Vagina (tissue), 2 donors: ENCODE results near the gene DOCK8. TPM values are rescaled to one million over a fixed set of nuclear protein-coding genes. Genes with fewer than 3 reads are reported as not detected.

ENCODE experiments used
- DNase-seq, 2 donors: peaks; one replicate each; pipeline ENCODE4 v3.0.0-alpha.2; 2017; ENCODE audit errors: extremely low spot score in 2 of 2
- H3K27ac ChIP-seq: fragments of 200-600 bp; sonication (generic); one replicate; pipeline ENCODE4 v1.5.1; 2019
- H3K27me3 ChIP-seq: fragments of 200-600 bp; sonication (generic); one replicate; pipeline ENCODE4 v1.5.1; 2019
- H3K36me3 ChIP-seq, 2 donors: fragments of 200-600 bp; sonication (generic); one replicate each; pipeline ENCODE4 v1.5.1; 2017 to 2019
- H3K4me1 ChIP-seq: fragments of 200-600 bp; sonication (generic); one replicate; pipeline ENCODE4 v1.5.1; 2019
- H3K4me3 ChIP-seq, 2 donors: fragments of 200-600 bp; sonication (generic); 1 replicate in 1 of 2; 2 replicates in 1 of 2; pipeline ENCODE4 v1.5.1; 2016 to 2019
- H3K9me3 ChIP-seq: fragments of 200-600 bp; sonication (generic); one replicate; pipeline ENCODE4 v1.5.1; 2019
- POLR2A ChIP-seq, 2 donors: fragments of 450-650 bp; IDR thresholded peaks; one replicate each; pipeline ENCODE4 v1.6.1; 2017; ENCODE audit warnings: antibody characterized with exemption in 2 of 2, mild to moderate bottlenecking in 2 of 2, moderate library complexity in 2 of 2
- POLR2AphosphoS5 ChIP-seq, 2 donors: sonication (generic); formaldehyde crosslinking; IDR thresholded peaks; one replicate each; pipeline ENCODE4 v1.9.0; 2017; ENCODE audit warnings: antibody characterized with exemption in 2 of 2, mild to moderate bottlenecking in 2 of 2, low read depth in 1 of 2; ENCODE audit not compliant: insufficient read depth in 1 of 2
- intact Hi-C: fragments of 100-400 bp; cut with DNase I; formaldehyde crosslinking; loops from one replicate; pipeline ENCODE4 v1.15.1; 2023
- total RNA-seq: library from RNA; depleted of rRNA; stranded (reverse); fragments of >200 nt; gene quantifications from one replicate; pipeline ENCODE4 v1.2.3, GENCODE V29; 2016
- TF ChIP-seq, protein P1 (sequence below), 3 experiments: fragments of 450-650 bp in 2 of 3; fragments of 200-600 bp in 1 of 3; sonication (generic) in 1 of 3; IDR thresholded peaks; one replicate each; pipeline ENCODE4 v1.5.1; 2017 to 2019; ENCODE audit warnings: antibody characterized with exemption in 3 of 3, mild to moderate bottlenecking in 2 of 3, moderate library complexity in 2 of 3

Gene DOCK8
- total RNA-seq, 1 donor from 2014 or later, result 18.4 TPM

- no peak for DNase-seq
- Histone ChIP-seq H3K27ac (no peak overlapping the region), H3K4me1 (no peaks in the 10 kb centered on the region), H3K27me3 (no peaks in the 10 kb centered on the region), H3K36me3 (no peaks in the 10 kb centered on the region), H3K4me3 (no peak overlapping the region), H3K9me3 (no peaks in the 10 kb centered on the region)
- intact Hi-C loops, result loop anchor here (10.0 kb wide), 1 partner anchor 379 kb away; no protein-coding TSS in a partner anchor
- TF ChIP-seq POLR2AphosphoS5 (IDR thresholded peaks at IDR 0.05; ENCODE audit: insufficient read depth in 1 of 2, low read depth in 1 of 2) (no peak), POLR2A (IDR thresholded peaks at IDR 0.05) (no peak)
- TF ChIP-seq, protein P1, sequence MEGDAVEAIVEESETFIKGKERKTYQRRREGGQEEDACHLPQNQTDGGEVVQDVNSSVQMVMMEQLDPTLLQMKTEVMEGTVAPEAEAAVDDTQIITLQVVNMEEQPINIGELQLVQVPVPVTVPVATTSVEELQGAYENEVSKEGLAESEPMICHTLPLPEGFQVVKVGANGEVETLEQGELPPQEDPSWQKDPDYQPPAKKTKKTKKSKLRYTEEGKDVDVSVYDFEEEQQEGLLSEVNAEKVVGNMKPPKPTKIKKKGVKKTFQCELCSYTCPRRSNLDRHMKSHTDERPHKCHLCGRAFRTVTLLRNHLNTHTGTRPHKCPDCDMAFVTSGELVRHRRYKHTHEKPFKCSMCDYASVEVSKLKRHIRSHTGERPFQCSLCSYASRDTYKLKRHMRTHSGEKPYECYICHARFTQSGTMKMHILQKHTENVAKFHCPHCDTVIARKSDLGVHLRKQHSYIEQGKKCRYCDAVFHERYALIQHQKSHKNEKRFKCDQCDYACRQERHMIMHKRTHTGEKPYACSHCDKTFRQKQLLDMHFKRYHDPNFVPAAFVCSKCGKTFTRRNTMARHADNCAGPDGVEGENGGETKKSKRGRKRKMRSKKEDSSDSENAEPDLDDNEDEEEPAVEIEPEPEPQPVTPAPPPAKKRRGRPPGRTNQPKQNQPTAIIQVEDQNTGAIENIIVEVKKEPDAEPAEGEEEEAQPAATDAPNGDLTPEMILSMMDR (IDR thresholded peaks at IDR 0.05), result peak; percentile 71 to 84 (median 73)
Observed at GRCh38 chr9:385818-386398, 171.2 kb downstream of the DOCK8 start.

GRCh38 chr9:389159-389558 is 174.5 kb downstream of the DOCK8 start:
- H3K9me3 ChIP-seq, result no peaks in the 10 kb centered on the region
- no peaks in the 10 kb centered on the region for H3K36me3 ChIP-seq
- no peaks in the 10 kb centered on the region for H3K27me3 ChIP-seq
- H3K4me1 ChIP-seq, result no peaks in the 10 kb centered on the region
- H3K27ac ChIP-seq, result no peak overlapping the region
- DNase-seq, result no peak
- no peak for TF ChIP-seq POLR2AphosphoS5 (IDR thresholded peaks at IDR 0.05; ENCODE audit: insufficient read depth in 1 of 2, low read depth in 1 of 2)
- no peak overlapping the region for H3K4me3 ChIP-seq
- intact Hi-C loops, result loop anchor here (10.0 kb wide), 1 partner anchor 376 kb away; no protein-coding TSS in a partner anchor

- DNase-seq, result no peak
- TF ChIP-seq POLR2AphosphoS5 (IDR thresholded peaks at IDR 0.05; ENCODE audit: insufficient read depth in 1 of 2, low read depth in 1 of 2), result no peak
- TF ChIP-seq, protein P1 (IDR thresholded peaks at IDR 0.05), result no peak
- TF ChIP-seq POLR2A (IDR thresholded peaks at IDR 0.05), result no peak
- intact Hi-C loops, result loop anchor here (10.0 kb wide), 1 partner anchor 375 kb away; no protein-coding TSS in a partner anchor
- no peaks in the 10 kb centered on the region for H3K27me3 ChIP-seq
- H3K4me3 ChIP-seq, result no peak overlapping the region
- H3K4me1 ChIP-seq, result no peaks in the 10 kb centered on the region
- no peaks in the 10 kb centered on the region for H3K36me3 ChIP-seq
- H3K9me3 ChIP-seq, result no peaks in the 10 kb centered on the region
- H3K27ac ChIP-seq, result no peak overlapping the region
Observed at GRCh38 chr9:389758-390157, 175.1 kb downstream of the DOCK8 start.

DNA sequence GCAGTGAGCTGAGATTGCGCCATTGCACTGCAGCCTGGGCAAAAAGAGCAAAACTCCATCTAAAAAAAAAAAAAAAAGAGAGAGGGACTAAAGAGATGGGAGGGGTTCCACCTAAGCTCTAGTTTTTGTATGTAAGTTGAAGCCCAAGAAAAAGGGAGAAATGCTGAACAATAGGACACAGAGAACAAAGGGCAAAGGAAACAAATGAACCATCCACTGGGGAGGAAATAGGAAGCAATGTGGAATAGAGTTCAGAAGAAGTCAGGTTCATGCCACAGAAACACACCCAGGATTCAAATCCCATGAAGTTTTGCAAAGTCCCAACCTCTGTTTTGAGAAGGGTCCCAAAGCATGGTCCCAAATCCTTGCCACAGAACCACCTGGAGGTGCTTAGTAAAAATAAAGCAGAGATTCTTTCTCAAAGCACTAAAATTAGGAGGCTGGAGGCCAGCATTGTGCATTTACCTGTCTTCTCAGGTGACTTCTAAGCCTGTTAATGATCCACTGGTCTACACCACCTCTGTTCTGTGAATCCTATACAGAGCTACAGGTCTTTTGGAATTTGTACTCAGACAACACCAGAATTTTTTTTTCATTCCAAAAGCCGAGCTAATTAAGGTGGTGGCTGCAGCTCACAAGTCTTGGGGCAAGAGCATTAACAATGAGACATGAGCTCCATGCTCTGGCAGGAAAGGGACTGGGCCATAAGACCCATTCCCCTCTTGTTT is 177.6 kb downstream of the DOCK8 start:
- Histone ChIP-seq H3K4me1 (no peaks in the 10 kb centered on the region), H3K27ac (no peak overlapping the region), H3K4me3 (no peak overlapping the region), H3K36me3 (no peaks in the 10 kb centered on the region), H3K9me3 (no peaks in the 10 kb centered on the region), H3K27me3 (no peaks in the 10 kb centered on the region)
- no peak for DNase-seq
- TF ChIP-seq POLR2A (IDR thresholded peaks at IDR 0.05) (no peak), POLR2AphosphoS5 (IDR thresholded peaks at IDR 0.05; ENCODE audit: insufficient read depth in 1 of 2, low read depth in 1 of 2) (no peak)
- TF ChIP-seq, protein P1 (IDR thresholded peaks at IDR 0.05), result no peak
- intact Hi-C loops, result no loop called here

- Histone ChIP-seq H3K36me3 (peaks cover 0 to 6% of the 10 kb centered on the region in 2 donors), H3K27me3 (no peaks in the 10 kb centered on the region), H3K9me3 (no peaks in the 10 kb centered on the region), H3K27ac (no peak overlapping the region), H3K4me3 (no peak overlapping the region), H3K4me1 (no peaks in the 10 kb centered on the region)
- no peak for DNase-seq
- TF ChIP-seq POLR2A (IDR thresholded peaks at IDR 0.05), result no peak
- TF ChIP-seq, protein P1 (IDR thresholded peaks at IDR 0.05), result no peak
- no peak for TF ChIP-seq POLR2AphosphoS5 (IDR thresholded peaks at IDR 0.05; ENCODE audit: insufficient read depth in 1 of 2, low read depth in 1 of 2)
- intact Hi-C loops, result no loop called here
Observed at GRCh38 chr9:394347-395052, 179.8 kb downstream of the DOCK8 start.
